ENCODE measurements around the gene AP1B1.

DNA sequence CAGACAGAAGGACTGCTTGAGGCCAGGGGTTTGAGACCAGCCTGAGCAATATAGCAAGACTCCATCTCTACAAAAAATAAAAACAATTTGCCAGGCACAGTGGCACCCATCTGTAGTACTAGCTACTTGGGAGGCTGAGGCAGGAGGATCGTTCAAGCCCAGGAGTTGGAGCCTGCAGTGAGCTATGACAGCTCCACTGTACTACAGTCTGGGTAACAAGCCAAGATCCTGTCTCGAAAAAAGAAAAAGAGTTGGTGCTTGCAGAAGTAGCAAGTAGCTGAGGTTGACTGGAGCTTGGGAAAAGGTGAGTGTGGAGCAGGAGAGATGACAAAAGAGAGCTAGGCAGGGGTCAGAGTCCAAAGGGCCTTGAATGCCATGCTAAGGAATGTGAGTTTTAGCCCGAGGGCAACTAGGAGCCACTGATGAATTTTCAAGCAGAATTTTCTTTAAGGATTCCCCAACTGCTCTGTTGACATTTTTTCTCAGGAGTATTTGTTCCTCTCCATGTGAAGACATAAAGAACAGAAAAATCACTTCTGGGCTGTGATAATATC is 3.1 kb downstream of the AP1B1 start:
- TF ChIP-seq, protein P1, sequence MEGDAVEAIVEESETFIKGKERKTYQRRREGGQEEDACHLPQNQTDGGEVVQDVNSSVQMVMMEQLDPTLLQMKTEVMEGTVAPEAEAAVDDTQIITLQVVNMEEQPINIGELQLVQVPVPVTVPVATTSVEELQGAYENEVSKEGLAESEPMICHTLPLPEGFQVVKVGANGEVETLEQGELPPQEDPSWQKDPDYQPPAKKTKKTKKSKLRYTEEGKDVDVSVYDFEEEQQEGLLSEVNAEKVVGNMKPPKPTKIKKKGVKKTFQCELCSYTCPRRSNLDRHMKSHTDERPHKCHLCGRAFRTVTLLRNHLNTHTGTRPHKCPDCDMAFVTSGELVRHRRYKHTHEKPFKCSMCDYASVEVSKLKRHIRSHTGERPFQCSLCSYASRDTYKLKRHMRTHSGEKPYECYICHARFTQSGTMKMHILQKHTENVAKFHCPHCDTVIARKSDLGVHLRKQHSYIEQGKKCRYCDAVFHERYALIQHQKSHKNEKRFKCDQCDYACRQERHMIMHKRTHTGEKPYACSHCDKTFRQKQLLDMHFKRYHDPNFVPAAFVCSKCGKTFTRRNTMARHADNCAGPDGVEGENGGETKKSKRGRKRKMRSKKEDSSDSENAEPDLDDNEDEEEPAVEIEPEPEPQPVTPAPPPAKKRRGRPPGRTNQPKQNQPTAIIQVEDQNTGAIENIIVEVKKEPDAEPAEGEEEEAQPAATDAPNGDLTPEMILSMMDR (IDR thresholded peaks at IDR 0.05), result no peak
- TF ChIP-seq POLR2A (IDR thresholded peaks at IDR 0.05), result no peak

Measured in breast epithelium (tissue), 3 donors.